Measurements from ENCODE around the gene ARHGEF33. TPM values are rescaled to one million over a fixed set of nuclear protein-coding genes. Genes with fewer than 3 reads are reported as not detected.

Gene ARHGEF33
- total RNA-seq, 1 experiment from 2014 or later, result 0.41 TPM

- no peaks in the 10 kb centered on the region for H3K27me3 ChIP-seq (ENCODE audit: control insufficient read depth, insufficient read depth, low read length)
- no peaks in the 10 kb centered on the region for H3K9me3 ChIP-seq (ENCODE audit: control insufficient read depth, insufficient read depth, low read depth, low read length)
- ATAC-seq, result no peak
- H3K27ac ChIP-seq (ENCODE audit: low read length), result no peak overlapping the region
- no peak for DNase-seq (ENCODE audit: low read depth, low spot score)
- CTCF ChIA-PET, result interaction anchor here (0.6 kb wide), 1 partner anchor 61 kb away, joined by 3 read pairs; no protein-coding TSS in a partner anchor
- BruUV-seq (replicated peaks), result no TSS peak
- in situ Hi-C loops (cut with HindIII; ENCODE audit: low pct_unique_long_range_greater_than_20kb, low sequenced_read_pairs) (no loop called here), intact Hi-C loops (cut with micrococcal nuclease; ENCODE audit: unreplicated experiment) (no loop called here)
- no peaks in the 10 kb centered on the region for H3K4me1 ChIP-seq (ENCODE audit: control insufficient read depth, insufficient read depth, low read length)
- POLR2A ChIA-PET, result no interaction called here
- H3K36me3 ChIP-seq (ENCODE audit: control insufficient read depth, insufficient read depth, low read length), result peaks cover 26% of the 10 kb centered on the region
- no peak overlapping the region for H3K4me3 ChIP-seq (ENCODE audit: low read depth in 2 of 2, low read length in 2 of 2)
- TF ChIP-seq REST (IDR thresholded peaks at IDR 0.05; ENCODE audit: insufficient read depth in 1 of 2, low read depth in 2 of 2, low read length in 1 of 2), result no peak
- TF ChIP-seq CTCF (IDR thresholded peaks at IDR 0.05), result no peak
- no peak for TF ChIP-seq POLR2AphosphoS5 (IDR thresholded peaks at IDR 0.05; ENCODE audit: low read depth, low read length)
- no peak for TF ChIP-seq TCF7L2 (IDR thresholded peaks at IDR 0.05; ENCODE audit: low read depth, low read length)
- TF ChIP-seq SIN3A (IDR thresholded peaks at IDR 0.05; ENCODE audit: borderline replicate concordance, insufficient read depth, low read depth, low read length), result no peak
Observed at GRCh38 chr2:39008665-39009064, 119.0 kb downstream of the ARHGEF33 start.

GRCh38 chr2:39013871-39014270 is 124.2 kb downstream of the ARHGEF33 start:
- Histone ChIP-seq H3K27ac (ENCODE audit: low read length) (no peak overlapping the region), H3K27me3 (ENCODE audit: control insufficient read depth, insufficient read depth, low read length) (no peaks in the 10 kb centered on the region), H3K4me3 (ENCODE audit: low read depth in 2 of 2, low read length in 2 of 2) (no peak overlapping the region), H3K9me3 (ENCODE audit: control insufficient read depth, insufficient read depth, low read depth, low read length) (no peaks in the 10 kb centered on the region), H3K4me1 (ENCODE audit: control insufficient read depth, insufficient read depth, low read length) (no peaks in the 10 kb centered on the region), H3K36me3 (ENCODE audit: control insufficient read depth, insufficient read depth, low read length) (peaks cover 17% of the 10 kb centered on the region; the same call in 1 of the 2 replicates)
- ATAC-seq (no peak), DNase-seq (ENCODE audit: low read depth, low spot score) (no peak)
- no TSS peak for BruUV-seq (replicated peaks)
- ChIA-PET CTCF (no interaction called here), POLR2A (no interaction called here)
- TF ChIP-seq TCF7L2 (IDR thresholded peaks at IDR 0.05; ENCODE audit: low read depth, low read length) (no peak), SIN3A (IDR thresholded peaks at IDR 0.05; ENCODE audit: borderline replicate concordance, insufficient read depth, low read depth, low read length) (no peak), REST (IDR thresholded peaks at IDR 0.05; ENCODE audit: insufficient read depth in 1 of 2, low read depth in 2 of 2, low read length in 1 of 2) (no peak), CTCF (IDR thresholded peaks at IDR 0.05) (no peak), POLR2AphosphoS5 (IDR thresholded peaks at IDR 0.05; ENCODE audit: low read depth, low read length) (no peak)
- intact Hi-C loops (cut with micrococcal nuclease; ENCODE audit: unreplicated experiment), result no loop called here
- in situ Hi-C loops (cut with HindIII; ENCODE audit: low pct_unique_long_range_greater_than_20kb, low sequenced_read_pairs), result no loop called here
